Lower leg skin (tissue), 3 donors: ENCODE data around the gene IL32.
"Not testable (repeated sequence)": the region's sequence is repeated elsewhere in the genome, so short reads cannot be mapped to it uniquely, and the experiment has no call there.

Source experiments
- POLR2A ChIP-seq, 2 donors: fragments of 450-650 bp; IDR thresholded peaks; one replicate each; pipeline ENCODE4 v1.6.1; 2016 to 2017; ENCODE audit warnings: antibody characterized with exemption in 2 of 2, mild to moderate bottlenecking in 1 of 2, moderate library complexity in 1 of 2
- TF ChIP-seq, protein P1 (sequence below), 3 donors: fragments of 450-650 bp; IDR thresholded peaks; one replicate each; pipeline ENCODE4 v1.5.1; 2016; ENCODE audit warnings: antibody characterized with exemption in 3 of 3, mild to moderate bottlenecking in 3 of 3, moderate library complexity in 2 of 3

DNA sequence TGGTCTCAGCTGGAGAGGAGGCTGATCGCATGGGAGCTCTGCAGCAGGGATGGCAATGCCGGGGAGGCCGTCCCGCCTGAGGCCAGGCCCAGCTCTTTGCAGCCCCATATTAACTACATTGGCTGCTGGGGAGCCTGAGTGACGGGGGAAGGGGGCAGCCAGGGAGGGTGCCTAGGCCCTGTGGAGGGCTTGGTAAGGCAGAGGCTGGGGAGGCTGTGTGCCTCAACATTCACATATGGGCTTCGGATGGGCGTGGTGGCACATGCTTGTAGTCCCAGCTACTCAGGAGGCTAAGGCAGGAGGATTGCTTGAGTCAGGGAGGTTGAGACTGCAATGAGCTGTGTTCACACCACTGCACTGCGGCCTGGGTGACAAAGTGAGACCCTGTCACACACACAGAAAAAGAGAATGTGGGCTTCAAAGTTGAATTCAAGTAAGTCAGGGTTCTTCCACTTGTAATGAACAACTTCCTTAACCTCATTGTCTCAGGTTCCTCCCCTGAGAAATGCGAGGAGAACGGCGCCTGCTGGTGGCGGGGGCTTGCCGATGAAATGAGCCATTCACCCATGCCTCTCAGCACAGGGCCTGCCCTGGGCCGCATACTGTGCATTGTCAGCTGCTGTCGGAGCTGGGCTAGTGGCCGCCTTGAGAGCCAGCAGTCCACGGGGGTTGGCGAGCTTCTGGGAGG lies 7.3 kb downstream of the IL32 start:
- TF ChIP-seq, protein P1, sequence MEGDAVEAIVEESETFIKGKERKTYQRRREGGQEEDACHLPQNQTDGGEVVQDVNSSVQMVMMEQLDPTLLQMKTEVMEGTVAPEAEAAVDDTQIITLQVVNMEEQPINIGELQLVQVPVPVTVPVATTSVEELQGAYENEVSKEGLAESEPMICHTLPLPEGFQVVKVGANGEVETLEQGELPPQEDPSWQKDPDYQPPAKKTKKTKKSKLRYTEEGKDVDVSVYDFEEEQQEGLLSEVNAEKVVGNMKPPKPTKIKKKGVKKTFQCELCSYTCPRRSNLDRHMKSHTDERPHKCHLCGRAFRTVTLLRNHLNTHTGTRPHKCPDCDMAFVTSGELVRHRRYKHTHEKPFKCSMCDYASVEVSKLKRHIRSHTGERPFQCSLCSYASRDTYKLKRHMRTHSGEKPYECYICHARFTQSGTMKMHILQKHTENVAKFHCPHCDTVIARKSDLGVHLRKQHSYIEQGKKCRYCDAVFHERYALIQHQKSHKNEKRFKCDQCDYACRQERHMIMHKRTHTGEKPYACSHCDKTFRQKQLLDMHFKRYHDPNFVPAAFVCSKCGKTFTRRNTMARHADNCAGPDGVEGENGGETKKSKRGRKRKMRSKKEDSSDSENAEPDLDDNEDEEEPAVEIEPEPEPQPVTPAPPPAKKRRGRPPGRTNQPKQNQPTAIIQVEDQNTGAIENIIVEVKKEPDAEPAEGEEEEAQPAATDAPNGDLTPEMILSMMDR (IDR thresholded peaks at IDR 0.05): not testable (repeated sequence)
- not testable (repeated sequence) for TF ChIP-seq POLR2A (IDR thresholded peaks at IDR 0.05)
